ENCODE measurements around the gene RSL1D1.
A peak's percentile ranks its signal among the peaks of the same experiment; 100 is the strongest.
"Not testable (repeated sequence)": the region's sequence is repeated elsewhere in the genome, so short reads cannot be mapped to it uniquely, and the experiment has no call there.

The RSL1D1 gene

DNA sequence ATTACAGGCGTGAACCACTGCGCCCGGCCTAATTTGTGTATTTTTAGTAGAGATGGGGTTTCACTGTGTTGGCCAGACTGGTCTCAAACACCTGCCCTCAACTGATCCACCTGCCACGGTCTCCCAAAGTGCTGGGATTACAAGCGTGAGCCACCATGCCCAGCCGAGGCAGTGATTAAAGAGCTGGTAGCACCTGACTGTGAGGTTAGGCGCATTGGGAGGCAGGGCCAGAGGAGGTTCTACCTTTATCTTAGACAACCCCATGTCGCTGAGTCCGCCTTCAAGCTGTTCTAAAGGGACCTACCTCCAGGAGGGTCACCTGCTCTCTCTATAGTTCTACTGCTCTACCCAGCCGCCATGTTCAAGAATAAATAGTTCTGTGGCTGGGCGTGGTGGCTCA lies 8.1 kb downstream of the RSL1D1 start:
- no peak for DNase-seq

GRCh38 chr16:11841026-11841425 lies 10.3 kb downstream of the RSL1D1 start:
- no peak for DNase-seq

GRCh38 chr16:11836650-11837244 lies 14.6 kb downstream of the RSL1D1 start:
- DNase-seq, result no peak

GRCh38 chr16:11835891-11836649 lies 15.3 kb downstream of the RSL1D1 start:
- DNase-seq, result no peak

DNA sequence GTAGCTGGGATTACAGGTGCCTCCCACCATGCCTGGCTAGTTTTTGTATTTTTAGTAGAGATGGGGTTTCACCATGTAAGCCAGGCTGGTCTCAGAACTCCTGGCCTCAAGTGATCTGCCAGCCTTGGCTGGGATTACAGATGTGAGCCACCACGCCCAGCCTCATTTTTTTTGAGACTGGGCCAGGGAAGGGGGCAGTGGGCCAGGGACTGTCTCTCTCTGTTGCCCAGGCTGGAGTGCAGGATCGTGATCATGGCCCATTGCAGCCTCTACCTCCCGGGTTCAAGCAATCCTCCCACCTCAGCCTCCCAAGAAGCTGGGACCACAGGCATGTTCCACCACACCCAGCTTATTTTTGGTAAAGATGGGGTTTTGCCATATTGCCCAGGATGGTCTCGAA lies 16.0 kb downstream of the RSL1D1 start:
- DNase-seq, result no peak

- DNase-seq, result no peak
Measured at GRCh38 chr16:11833951-11834695, 17.2 kb downstream of the RSL1D1 start.

DNA sequence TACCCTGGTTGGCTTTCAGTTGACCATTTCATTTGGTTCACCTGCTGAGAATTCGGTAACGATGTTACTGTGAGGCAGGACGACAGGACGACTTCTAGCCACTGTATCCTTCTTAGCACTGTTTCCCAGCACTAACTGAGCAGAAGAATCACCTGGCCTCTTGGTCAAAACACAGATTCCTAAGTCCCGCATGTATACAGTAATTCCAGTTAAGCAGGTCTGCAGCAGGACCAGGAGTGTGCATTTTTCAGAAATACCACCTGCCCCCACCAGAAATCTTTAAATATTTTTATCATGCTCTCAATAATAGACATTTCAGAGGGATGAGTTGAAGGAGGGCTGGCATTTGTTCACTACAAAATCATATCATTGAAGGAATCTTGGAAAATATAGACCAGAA lies 22.6 kb downstream of the RSL1D1 start:
- no peak for DNase-seq

- DNase-seq, result not testable (repeated sequence)
Measured at GRCh38 chr16:11825520-11826165, 25.7 kb downstream of the RSL1D1 start.

DNA sequence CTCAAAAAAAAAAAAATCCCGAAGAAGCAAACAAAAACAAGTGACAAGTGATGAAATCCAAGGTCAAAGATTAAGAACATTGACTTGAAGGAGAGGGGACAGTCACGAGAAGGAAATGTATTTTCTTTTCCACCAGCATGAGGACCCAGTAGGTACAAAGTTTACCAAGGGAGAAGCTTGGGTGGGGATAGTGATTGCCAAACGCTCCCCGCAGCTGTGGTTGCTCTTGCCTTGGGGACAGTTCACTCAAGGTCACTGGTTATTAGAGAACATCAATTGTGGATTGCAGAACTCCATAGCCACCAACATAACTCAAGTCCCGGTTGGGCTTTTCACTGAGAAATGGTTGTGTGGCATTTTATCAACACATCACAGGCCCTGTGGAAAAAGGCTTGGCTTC lies 27.0 kb downstream of the RSL1D1 start:
- no peak for DNase-seq

GRCh38 chr16:11823645-11824044 lies 27.7 kb downstream of the RSL1D1 start:
- DNase-seq, result not testable (repeated sequence)

- no peak for DNase-seq
Measured at GRCh38 chr16:11819798-11820197, 31.5 kb downstream of the RSL1D1 start.

GRCh38 chr16:11818970-11819369 lies 32.4 kb downstream of the RSL1D1 start:
- not testable (repeated sequence) for DNase-seq

- DNase-seq, result no peak
Measured at GRCh38 chr16:11816123-11816522, 35.2 kb downstream of the RSL1D1 start.

DNA sequence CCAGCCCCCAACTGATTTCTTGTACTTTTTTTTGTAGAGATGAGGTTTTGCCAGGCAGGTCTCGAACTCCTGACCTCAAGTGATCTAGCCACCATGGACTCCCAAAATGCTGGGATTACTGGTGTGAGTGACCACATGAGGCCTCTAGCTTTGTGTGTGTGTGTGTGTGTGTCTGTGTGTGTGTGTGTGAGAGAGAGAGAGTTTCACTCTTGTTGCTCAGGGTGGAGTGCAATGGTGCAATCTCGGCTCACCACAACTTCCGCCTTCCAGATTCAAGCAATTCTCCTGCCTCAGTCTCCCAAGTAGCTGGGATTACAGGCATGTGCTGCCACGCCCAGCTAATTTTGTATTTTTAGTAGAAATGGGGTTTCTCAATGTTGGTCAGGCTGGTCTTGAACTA lies 36.5 kb downstream of the RSL1D1 start:
- not testable (repeated sequence) for DNase-seq

DNA sequence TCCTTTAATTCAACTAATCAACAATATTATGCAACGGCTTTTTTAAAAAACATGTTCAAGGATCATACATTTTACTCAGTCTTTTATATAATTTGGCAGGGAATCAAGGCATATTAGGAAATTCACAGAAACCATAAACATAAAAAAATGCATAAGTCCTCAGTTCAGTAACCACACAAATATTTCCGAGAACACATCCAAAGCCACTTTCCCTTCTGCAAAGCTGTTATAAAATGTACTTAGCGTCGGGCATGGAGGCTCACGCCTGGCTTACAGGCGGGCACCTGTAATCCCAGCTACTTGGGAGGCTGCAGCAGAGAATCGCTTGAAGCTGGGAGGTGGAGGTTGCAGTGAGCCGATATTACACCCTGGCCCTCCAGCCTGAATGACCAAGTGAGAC lies 44.6 kb downstream of the RSL1D1 start:
- DNase-seq, result no peak

DNA sequence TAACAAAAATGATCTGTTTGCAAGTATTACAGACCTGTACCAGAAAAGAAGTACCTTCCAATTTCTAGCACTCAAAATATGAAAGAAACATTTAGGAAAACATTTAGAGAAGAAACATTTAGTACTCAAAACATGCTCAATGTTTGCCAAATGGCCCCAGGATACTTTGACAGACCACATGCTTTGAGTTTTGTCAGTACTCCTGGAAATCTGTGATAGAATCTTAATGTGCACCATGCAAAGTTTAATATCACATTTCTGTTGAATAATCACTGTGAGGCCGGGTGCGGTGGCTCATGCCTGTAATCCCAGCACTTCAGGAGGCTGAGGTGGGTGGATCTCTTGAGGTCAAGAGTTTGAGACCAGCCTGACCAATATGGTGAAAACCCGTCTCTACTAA lies 45.8 kb downstream of the RSL1D1 start:
- no peak for DNase-seq

DNA sequence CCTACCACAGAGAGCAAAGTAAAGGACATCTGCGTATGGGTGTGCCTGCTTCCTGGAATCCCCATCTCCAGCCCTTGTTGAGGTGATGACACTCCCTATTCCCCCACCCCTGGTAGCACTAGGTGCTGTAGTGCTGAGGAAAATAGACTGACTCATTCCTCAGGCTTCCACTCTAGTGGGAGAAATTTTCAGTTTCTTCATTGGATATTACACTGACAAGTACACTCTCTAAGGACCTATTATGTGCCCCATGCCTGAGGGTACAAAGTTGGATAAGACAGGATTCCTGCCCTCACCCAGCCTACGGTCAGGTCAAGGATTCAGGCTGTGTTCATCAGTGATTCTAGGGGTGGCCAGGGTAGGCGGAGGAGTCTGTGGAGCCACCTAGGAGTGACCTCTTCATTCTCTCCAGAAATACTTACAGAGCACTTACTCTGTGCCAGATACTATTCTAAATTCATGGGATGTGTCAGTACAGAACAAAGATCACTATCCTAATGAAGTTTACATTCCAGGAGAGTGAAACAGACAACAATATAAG lies 49.8 kb downstream of the RSL1D1 start:
- DNase-seq, result no peak

DNA sequence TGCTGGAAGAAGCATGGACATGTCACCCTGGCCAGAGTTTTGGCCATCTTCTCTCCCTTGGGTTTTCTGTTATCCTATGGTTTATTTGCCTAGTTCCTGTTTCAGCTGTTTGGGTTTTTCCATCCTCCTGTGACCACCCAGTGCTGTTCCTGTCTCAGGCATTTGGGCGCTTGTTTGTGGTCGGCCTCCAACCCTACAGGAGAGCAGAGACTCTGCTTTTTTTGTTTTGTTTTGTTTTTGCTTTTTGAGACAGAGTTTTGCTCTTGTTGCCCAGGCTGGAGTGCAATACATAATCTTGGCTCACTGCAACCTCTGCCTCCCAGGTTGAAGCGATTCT lies 51.0 kb downstream of the RSL1D1 start:
- no peak for DNase-seq

DNA sequence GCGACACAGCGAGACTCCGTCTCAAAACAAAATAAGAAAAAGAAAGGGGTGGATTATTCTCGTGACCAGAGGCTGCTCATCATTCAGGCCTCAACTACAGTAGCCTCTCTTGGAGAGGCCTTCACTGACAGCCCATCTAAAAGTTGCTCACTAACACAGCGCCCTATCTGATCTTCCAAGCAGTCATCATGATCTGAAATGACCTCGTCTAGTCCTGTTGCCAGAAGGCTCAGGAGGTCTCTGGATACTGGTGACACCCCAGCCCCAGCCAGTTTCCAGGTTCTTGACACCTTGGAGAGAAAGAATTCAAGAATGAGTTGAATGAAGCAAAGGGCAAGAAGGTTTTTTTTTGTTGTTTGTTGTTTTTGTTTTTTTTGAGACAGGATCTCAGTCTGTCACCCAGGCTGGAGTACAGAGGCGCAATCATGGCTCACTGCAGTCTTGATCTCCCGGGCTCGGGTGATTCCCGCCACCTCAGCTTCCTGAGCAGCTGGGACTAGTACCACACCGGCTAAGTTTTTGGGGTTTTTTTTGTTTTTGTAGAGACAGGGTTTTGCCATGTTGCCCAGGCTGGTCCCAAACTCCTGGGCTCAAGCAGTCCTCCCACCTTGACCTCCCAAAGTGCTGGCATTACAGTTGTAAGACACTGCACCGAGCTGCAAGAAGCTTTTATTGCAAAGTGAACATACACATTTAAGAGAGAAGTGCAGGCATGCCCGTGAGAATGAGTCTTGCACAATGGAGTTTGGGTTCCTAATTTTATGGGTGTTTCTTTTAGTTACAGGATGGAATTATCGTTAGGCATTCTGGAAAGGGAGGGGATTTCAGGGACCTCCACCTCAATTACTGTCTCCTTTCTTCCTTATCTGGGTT lies 51.6 kb downstream of the RSL1D1 start:
- DNase-seq, result no peak

GRCh38 chr16:11799017-11799381 lies 52.3 kb downstream of the RSL1D1 start:
- no peak for DNase-seq

- no peak for DNase-seq
Measured at GRCh38 chr16:11797957-11798299, 53.4 kb downstream of the RSL1D1 start.

DNA sequence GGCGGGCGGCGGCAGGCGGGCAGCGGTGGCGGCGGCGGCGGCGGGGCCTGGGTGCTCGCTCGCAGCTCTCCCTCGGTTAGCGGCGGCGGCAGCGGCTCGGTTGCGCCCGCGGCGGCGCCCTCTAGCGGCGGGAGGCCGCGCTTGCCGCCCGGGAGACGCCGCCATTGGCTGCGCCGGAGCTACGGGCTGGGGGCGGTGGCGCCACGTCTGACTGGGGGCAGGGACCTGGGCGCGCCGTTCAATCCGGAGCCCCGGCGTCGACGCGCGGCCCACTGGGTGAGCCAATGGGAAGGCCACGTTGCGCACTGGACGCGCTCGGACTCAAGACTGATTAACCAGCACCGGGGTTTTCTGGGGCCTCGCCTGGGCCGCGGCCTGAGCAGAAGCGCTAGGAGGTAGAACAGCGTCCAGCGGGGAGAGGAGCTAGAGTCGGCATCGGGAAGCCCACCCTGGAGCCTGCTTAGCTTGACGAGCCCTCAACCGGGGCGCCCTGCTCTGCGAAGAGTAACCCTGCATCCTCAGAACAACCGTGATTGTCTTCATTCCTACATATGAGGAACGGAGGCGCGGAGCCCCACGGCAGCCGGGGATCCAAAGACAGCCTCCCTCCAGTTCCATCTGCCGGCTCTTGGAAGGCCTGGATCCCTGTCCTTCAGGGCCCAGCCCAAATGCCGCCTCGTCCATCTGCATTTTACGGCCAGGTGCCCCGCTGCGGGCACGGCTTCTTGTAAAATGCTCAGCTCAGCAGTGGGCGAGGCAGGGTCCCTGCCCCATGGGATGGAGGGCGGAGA lies 54.0 kb downstream of the RSL1D1 start, which contains the start of gene ZC3H7A:
ZC3H7A (minus strand) TSS at position 93 of the 791 bp plus-strand sequence. CDS start 14,904 bp downstream, outside the sequence.
- peak; percentile 93 for DNase-seq

Measured in activated naive CD4-positive, alpha-beta T cell treated with anti-CD3 and anti-CD28 coated beads, Interleukin-2, amount 50 U/mL, for 16 hours (primary cell).